K562 (cell line): ENCODE data around the gene TOR1A. TPM values are rescaled to one million over a fixed set of nuclear protein-coding genes. Genes with fewer than 3 reads are reported as not detected.

Source experiments
- ARNT ChIP-seq, 2 experiments: fragments of 450-650 bp; IDR thresholded peaks; 2 replicates each; pipeline ENCODE4 v1.6.1; 2016; ENCODE audit warnings: mild to moderate bottlenecking in 1 of 2
- CCNT2 ChIP-seq: IDR thresholded peaks from 2 replicates; pipeline ENCODE4 v1.6.1; 2011; ENCODE audit warnings: borderline replicate concordance, low read depth, mild to moderate bottlenecking, moderate library complexity, mixed read lengths, low read length; ENCODE audit not compliant: insufficient read length; ENCODE audit errors: extremely low read depth
- CHCHD3 ChIP-seq: fragments of 250-450 bp; sonication (Bioruptor Pico); IDR thresholded peaks from 2 replicates; pipeline ENCODE4 v2.1.2; 2022; ENCODE audit warnings: mild to moderate bottlenecking
- DEAF1 ChIP-seq: fragments of 450-650 bp; formaldehyde crosslinking; IDR thresholded peaks from 2 replicates; pipeline ENCODE4 v1.4.0; 2020; ENCODE audit warnings: mild to moderate bottlenecking, moderate library complexity
- E2F5 ChIP-seq: sonication (generic); formaldehyde crosslinking; IDR thresholded peaks from 2 replicates; pipeline ENCODE4 v1.8.0; 2022; ENCODE audit warnings: mild to moderate bottlenecking, missing genetic modification reagents
- EWSR1 ChIP-seq: fragments of 450-650 bp; IDR thresholded peaks from 2 replicates; pipeline ENCODE4 v1.6.1; 2018; ENCODE audit warnings: borderline replicate concordance, mild to moderate bottlenecking, low read depth, moderate library complexity; ENCODE audit not compliant: partially characterized antibody
- GATA2 ChIP-seq: sonication (generic); formaldehyde crosslinking; IDR thresholded peaks from 2 replicates; pipeline ENCODE4 v1.4.0; 2020; ENCODE audit warnings: mild to moderate bottlenecking, missing genetic modification reagents
- GATAD2B ChIP-seq: fragments of 450-650 bp; IDR thresholded peaks from 2 replicates; pipeline ENCODE4 v1.6.1; 2017; ENCODE audit warnings: mild to moderate bottlenecking, borderline replicate concordance
- HDGF ChIP-seq: fragments of 450-650 bp; IDR thresholded peaks from 2 replicates; pipeline ENCODE4 v1.6.1; 2016
- HLTF ChIP-seq: fragments of 450-650 bp; IDR thresholded peaks from 2 replicates; pipeline ENCODE4 v1.6.1; 2016
- HNRNPLL ChIP-seq: fragments of 200-400 bp; formaldehyde crosslinking; IDR thresholded peaks from 2 replicates; pipeline ENCODE4 v1.6.1; 2017; ENCODE audit warnings: low read length, low read depth, mild to moderate bottlenecking; ENCODE audit not compliant: poor library complexity, severe bottlenecking
- KAT2B ChIP-seq: IDR thresholded peaks from one replicate; pipeline ENCODE4 v1.6.1; 2012; ENCODE audit warnings: low read depth, mild to moderate bottlenecking, control low read depth, inconsistent platforms, low read length, moderate library complexity
- MAZ ChIP-seq, 2 experiments: fragments of 450-650 bp in 1 of 2; sonication (generic) in 1 of 2; formaldehyde crosslinking; IDR thresholded peaks in 1 of 2; conservative IDR thresholded peaks in 1 of 2; 2 replicates each; pipeline versions ENCODE4 v1.4.0 to v1.5.0; 2020; ENCODE audit warnings: mild to moderate bottlenecking in 1 of 2, missing genetic modification reagents in 1 of 2
- MNT ChIP-seq, 2 experiments: fragments of 450-650 bp; conservative IDR thresholded peaks; 2 replicates each; pipeline ENCODE4 v1.6.1; 2017; ENCODE audit warnings: mild to moderate bottlenecking in 2 of 2, moderate library complexity in 2 of 2
- OTX1 ChIP-seq: fragments of 450-650 bp; formaldehyde crosslinking; IDR thresholded peaks from 2 replicates; pipeline ENCODE4 v1.4.0; 2022; ENCODE audit warnings: mild to moderate bottlenecking
- POLR2A ChIP-seq: fragments of 450-650 bp; conservative IDR thresholded peaks from 2 replicates; pipeline ENCODE4 v1.6.1; 2016
- RBM15 ChIP-seq: fragments of 200-400 bp; formaldehyde crosslinking; IDR thresholded peaks from 2 replicates; pipeline ENCODE4 v1.6.1; 2018; ENCODE audit warnings: mild to moderate bottlenecking, low read length, moderate library complexity; ENCODE audit not compliant: insufficient read depth
- SMAD1 ChIP-seq: fragments of 150-350 bp; IDR thresholded peaks from 2 replicates; pipeline ENCODE4 v1.6.1; 2014; ENCODE audit warnings: low read length, low read depth; ENCODE audit not compliant: partially characterized antibody
- SMARCB1 ChIP-seq: IDR thresholded peaks from 2 replicates; pipeline ENCODE4 v1.6.1; 2011; ENCODE audit warnings: improper control_type of control experiment, low read depth; ENCODE audit not compliant: insufficient read length
- SPI1 ChIP-seq: IDR thresholded peaks from 2 replicates; pipeline ENCODE4 v1.6.1; 2011; ENCODE audit warnings: low read depth, low read length, control low read depth, borderline replicate concordance
- ZFP30 ChIP-seq: fragments of 250-450 bp; sonication (Bioruptor Pico); IDR thresholded peaks from 2 replicates; pipeline ENCODE4 v1.8.0; 2022; ENCODE audit warnings: moderate library complexity, mild to moderate bottlenecking, inconsistent platforms, borderline replicate concordance
- ZNF140 ChIP-seq: fragments of 250-450 bp; sonication (Bioruptor Pico); IDR thresholded peaks from 2 replicates; pipeline ENCODE4 v1.8.0; 2021; ENCODE audit warnings: moderate library complexity, mild to moderate bottlenecking, inconsistent platforms
- ZNF224 ChIP-seq: sonication (generic); formaldehyde crosslinking; IDR thresholded peaks from 2 replicates; pipeline ENCODE4 v1.8.0; 2022; ENCODE audit warnings: mild to moderate bottlenecking, missing genetic modification reagents
- ZNF511 ChIP-seq: sonication (generic); formaldehyde crosslinking; IDR thresholded peaks from 2 replicates; pipeline ENCODE4 v1.8.0; 2022; ENCODE audit warnings: mild to moderate bottlenecking, missing genetic modification reagents
- ZNF766 ChIP-seq: fragments of 200-800 bp; sonication (Bioruptor generic); conservative IDR thresholded peaks from 2 replicates; pipeline ENCODE4 v1.6.1; 2016; ENCODE audit warnings: missing genetic modification characterization, missing compliant biosample characterization
- ZNF778 ChIP-seq: fragments of 450-650 bp; formaldehyde crosslinking; IDR thresholded peaks from 2 replicates; pipeline ENCODE4 v1.4.0; 2020; ENCODE audit warnings: mild to moderate bottlenecking, moderate library complexity
- polyA plus RNA-seq, 8 experiments: library from polyadenylated mRNA; depleted of rRNA in 4 of 8; stranded (reverse) in 5 of 8; unstranded in 3 of 8; fragments of >200 nt; fragmentation: Nextera tagmentation in 2 of 8; fragmentation: Illumina TruSeq in 1 of 8; extraction: Ambion mirVana in 2 of 8; extraction: Trizol in 1 of 8; gene quantifications; 2 replicates each; pipeline versions ENCODE4 v1.2.1 to v1.2.3, GENCODE V29; 2011 to 2014; ENCODE audit warnings: inconsistent platforms in 1 of 8, missing spikeins in 1 of 8
- total RNA-seq, 7 experiments: library from RNA; depleted of rRNA in 6 of 7; stranded (reverse); fragments of >200 nt in 6 of 7; fragmentation: Illumina TruSeq in 2 of 7; extraction: Trizol in 2 of 7; gene quantifications; 2 replicates each; pipeline versions ENCODE4 v1.2.1 to v1.2.3, GENCODE V29; 2011 to 2021; ENCODE audit warnings: low replicate concordance in 1 of 7

The TOR1A gene
- total and polyA plus RNA-seq, 9 of the 15 experiments (the other 6 are each of a cell fraction or from before 2014, with no cell fraction given), result 4.5 to 85.8 (median 51.3) TPM

GRCh38 chr9:129863059-129863690 is 39.2 kb upstream of the TOR1A start (continued):
- peak; percentile 84; the same call in 1 of the 2 replicates for TF ChIP-seq ZNF511
- peak; percentile 98 to 100 for TF ChIP-seq MAZ (CRISPR knock-in tag; conservative IDR thresholded peaks at IDR 0.05 in 1 of 2, IDR thresholded peaks at IDR 0.05 in 1 of 2)
- peak; percentile 99 for TF ChIP-seq GATA2
- TF ChIP-seq OTX1 (CRISPR knock-in tag), result peak; percentile 98
- no peak for TF ChIP-seq E2F5 (CRISPR knock-in tag)
- TF ChIP-seq HDGF, result no peak
- no peak for TF ChIP-seq KAT2B
- no peak for TF ChIP-seq ARNT (IDR thresholded peaks at IDR 0.05)
- peak; percentile 68; the same call in 1 of the 2 replicates for TF ChIP-seq POLR2A
- no peak for TF ChIP-seq ZFP30 (CRISPR knock-in tag)
- TF ChIP-seq HLTF, result peak; percentile 98
- TF ChIP-seq HNRNPLL, result no peak
- TF ChIP-seq SMAD1, result peak; percentile 92
- TF ChIP-seq DEAF1 (CRISPR knock-in tag), result peak; percentile 61
- no peak for TF ChIP-seq RBM15
- no peak for TF ChIP-seq ZNF224
- peak; percentile 99 for TF ChIP-seq CCNT2
- TF ChIP-seq MNT (conservative IDR thresholded peaks at IDR 0.05), result no peak
- TF ChIP-seq ZNF140, result no peak
- no peak; the same call in 1 of the 2 replicates for TF ChIP-seq SPI1
- TF ChIP-seq GATAD2B, result no peak
- no peak for TF ChIP-seq ZNF778 (CRISPR knock-in tag)
- TF ChIP-seq CHCHD3 (CRISPR knock-in tag), result peak; percentile 13; the same call in 1 of the 2 replicates
- peak; percentile 97 for TF ChIP-seq ZNF766 (CRISPR knock-in tag)
- TF ChIP-seq EWSR1, result no peak
- peak; percentile 99 for TF ChIP-seq SMARCB1
